NCI-H2196 (cell line): Measurements from ENCODE around the gene CNTNAP2.
"Not testable (repeated sequence)": the region's sequence is repeated elsewhere in the genome, so short reads cannot be mapped to it uniquely, and the experiment has no call there.

Experiments used
- DNase-seq: peaks from one replicate; lab custom pipeline; 2025; ENCODE audit not compliant: unreplicated experiment; lab: John Stamatoyannopoulos, UW

The CNTNAP2 gene

GRCh38 chr7:147593271-147594057 lies 1476.9 kb downstream of the CNTNAP2 start:
- no peak for DNase-seq

DNA sequence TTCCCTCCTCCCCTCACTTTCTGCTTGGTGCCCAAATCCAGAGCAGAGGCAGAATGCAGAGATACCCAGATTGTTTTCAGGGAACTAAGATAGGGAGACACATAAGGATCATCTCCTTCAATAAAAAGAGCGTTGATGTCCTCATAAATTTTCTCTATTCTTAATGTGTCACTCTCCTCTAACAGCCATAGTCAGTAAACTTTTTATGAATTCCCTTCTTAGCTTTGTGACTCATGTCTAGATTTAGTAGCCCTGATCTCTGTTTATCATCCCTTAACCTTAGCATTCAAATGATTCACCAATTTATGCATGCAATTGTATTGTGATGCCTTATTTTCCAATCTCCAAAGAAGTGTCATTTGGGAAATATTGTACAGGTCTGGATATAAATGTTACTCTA lies 1478.4 kb downstream of the CNTNAP2 start:
- DNase-seq = no peak

DNA sequence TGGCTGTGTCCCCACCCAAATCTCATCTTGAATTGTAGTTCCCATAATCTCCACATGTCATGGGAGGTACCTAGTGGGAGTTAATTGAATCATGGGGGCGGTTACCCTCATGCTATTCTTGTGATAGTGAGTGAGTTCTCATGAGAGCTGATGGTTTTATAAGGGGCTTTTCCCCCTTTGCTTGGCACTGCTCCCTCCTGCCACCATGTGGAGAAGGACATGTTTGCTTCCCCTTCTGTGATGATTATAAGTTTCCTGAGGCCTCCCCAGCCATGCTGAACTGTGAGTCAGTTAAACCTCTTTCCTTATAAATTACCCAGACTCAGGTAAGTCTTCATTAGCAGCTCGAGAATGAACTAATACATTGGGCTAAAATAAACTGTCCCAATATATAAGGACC lies 1482.1 kb downstream of the CNTNAP2 start:
- DNase-seq = not testable (repeated sequence)

- DNase-seq = no peak
Observed at GRCh38 chr7:147605323-147605722, 1488.7 kb downstream of the CNTNAP2 start.

GRCh38 chr7:147607157-147607800 lies 1490.7 kb downstream of the CNTNAP2 start:
- no peak for DNase-seq

GRCh38 chr7:147611431-147611830 lies 1494.8 kb downstream of the CNTNAP2 start:
- DNase-seq = no peak

- DNase-seq = no peak
Observed at GRCh38 chr7:147635288-147635687, 1518.7 kb downstream of the CNTNAP2 start.

DNA sequence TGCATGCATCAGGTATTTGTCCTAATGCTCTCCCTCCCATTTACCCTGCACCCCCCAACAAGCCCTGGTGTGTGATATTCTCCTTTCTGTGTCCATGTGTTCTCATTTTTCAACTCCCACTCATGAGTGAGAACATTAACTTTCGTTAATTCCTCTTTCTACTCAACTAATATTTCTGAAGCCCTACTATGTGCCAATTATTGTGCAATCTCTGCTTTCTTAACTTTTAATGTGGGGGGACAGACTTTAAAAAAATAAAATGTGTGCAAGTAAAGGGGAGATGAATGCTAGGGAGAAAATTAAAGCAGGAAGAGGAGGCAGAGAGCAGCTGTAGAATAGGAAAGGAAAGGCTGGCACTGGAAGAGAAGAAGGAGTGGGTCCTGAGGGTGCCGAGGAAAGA lies 1520.0 kb downstream of the CNTNAP2 start:
- no peak for DNase-seq

DNA sequence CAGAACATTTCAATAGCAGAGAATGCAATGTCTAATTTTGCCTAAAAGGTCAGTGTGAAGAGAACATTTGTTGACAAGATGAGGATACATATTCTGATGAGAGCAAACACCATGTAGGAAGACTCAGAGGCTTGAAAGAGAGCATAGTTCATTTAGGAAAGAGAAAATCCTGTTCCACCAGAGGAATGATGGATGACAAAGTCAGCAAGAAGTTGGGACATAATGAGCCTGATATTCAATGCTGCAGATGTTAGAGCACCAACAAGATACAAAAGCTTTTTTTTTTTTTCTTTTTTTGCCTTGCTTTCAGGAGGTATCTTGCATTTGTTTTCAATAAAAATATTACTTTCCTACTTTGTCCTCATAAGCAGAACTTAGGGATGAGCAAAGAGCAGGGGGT lies 1522.0 kb downstream of the CNTNAP2 start:
- DNase-seq = no peak

- DNase-seq = no peak
Observed at GRCh38 chr7:147639037-147639436, 1522.4 kb downstream of the CNTNAP2 start.

GRCh38 chr7:147639751-147640150 lies 1523.2 kb downstream of the CNTNAP2 start:
- no peak for DNase-seq

DNA sequence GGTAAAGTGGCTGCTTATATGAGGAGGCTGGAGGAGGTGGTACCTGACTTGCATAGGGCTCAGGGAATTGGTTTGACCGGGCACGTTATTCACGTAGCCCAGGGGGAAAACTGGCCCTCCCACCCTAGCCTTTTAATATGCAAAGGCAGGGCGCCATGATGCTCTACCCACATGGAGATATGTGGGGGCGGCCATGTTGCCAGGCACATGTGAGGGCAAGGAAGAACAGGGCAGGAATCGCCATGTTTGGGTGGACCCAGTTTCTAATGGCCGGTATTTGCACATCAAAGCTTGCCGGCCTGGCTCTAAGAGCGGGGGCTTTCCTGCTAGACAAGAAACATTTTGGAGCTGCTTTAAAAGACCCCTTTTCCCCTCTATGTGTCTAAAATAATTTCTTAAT lies 1524.2 kb downstream of the CNTNAP2 start:
- DNase-seq = no peak

- DNase-seq = no peak
Observed at GRCh38 chr7:147646568-147646967, 1530.0 kb downstream of the CNTNAP2 start.

- DNase-seq = no peak
Observed at GRCh38 chr7:147650991-147651390, 1534.4 kb downstream of the CNTNAP2 start.

- DNase-seq = no peak
Observed at GRCh38 chr7:147651601-147652000, 1535.0 kb downstream of the CNTNAP2 start.

DNA sequence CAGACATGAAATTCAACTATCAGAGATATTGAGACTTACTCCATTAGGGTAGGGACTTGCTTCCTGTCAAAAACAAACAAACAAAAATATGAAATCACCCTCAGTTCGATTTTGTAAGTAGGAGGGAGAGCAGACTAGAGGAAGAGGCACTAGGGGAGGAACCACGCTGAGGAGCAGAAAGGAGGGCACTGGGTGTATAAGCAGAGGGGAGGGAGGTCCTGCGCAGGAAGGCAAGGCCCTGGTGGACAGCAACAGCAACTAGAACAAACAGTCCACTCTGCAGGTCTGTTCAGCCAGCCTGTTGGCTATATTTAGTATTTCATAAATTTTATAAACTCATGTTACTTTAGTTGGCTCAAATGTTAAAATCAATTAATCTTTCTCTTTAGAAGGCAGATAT lies 1536.9 kb downstream of the CNTNAP2 start:
- no peak for DNase-seq

DNA sequence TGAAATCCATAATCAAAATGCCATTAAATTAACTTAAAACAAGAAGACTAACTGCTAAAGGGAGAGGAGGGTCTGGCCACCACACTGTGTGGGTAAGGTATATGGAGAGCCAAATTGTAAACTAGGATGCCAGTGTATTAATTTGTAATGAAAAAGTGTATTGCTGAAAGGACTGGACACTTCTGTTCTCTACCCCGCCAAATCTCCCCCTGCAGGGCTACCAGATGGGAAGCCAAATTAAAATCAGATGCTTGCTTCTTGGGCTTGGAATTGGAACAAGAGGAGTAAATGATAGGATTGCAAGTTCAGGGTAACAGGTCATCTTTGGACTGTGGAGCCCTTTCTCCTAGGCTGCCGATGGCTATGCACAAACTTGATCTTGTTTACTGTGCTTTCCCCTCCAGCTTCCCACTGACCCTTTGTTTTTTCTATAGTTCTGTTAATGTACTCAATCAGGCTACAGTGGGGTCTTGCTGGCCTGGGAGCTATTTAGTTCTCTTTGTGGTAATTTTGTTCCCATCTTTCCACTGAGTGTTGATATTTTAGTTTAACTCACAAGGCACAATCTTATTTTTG lies 1541.9 kb downstream of the CNTNAP2 start:
- no peak for DNase-seq

DNA sequence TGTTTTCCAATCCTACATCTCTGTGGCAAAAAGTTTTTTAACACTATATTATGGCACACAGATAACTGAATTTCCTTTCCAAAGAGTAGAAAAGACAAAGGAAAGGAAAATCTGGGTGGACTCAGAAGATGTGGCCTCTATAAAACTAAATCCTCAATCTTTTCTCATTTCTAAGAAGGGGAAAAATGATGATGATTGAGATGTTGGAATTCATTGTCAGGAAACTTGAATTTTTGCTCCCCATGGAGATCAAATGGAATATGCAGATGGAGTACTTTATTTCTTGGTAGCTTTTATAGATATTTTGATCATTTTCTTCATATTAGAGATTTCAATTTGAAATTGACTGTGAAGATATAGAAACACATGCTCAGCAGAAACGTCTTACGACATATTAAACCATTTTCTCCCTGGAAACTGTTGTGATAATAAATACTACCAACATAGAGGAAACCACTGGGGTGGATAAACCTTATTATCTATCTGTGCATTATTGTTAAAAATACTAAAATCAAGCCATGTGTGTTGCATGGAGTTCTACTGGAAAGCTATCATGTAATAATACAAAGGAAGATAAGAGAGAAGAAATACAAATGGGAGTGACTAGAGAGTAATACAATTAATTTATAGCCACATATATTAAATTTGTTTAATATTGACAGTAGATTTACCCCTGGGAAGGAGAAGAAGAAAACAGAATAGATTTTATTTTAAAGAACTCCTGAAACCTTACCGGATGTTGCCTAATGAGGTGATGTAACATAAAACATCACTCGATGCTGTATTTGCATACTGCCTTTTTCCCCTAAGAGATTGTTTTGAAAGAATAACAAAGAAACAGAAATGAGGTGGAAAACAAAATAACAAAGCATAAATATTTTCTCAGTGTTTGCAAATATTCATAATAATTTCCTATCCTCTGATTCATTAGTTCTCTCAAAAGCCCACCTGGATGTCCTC lies 1542.7 kb downstream of the CNTNAP2 start:
- DNase-seq = no peak

GRCh38 chr7:147664541-147664940 lies 1547.9 kb downstream of the CNTNAP2 start:
- no peak for DNase-seq

DNA sequence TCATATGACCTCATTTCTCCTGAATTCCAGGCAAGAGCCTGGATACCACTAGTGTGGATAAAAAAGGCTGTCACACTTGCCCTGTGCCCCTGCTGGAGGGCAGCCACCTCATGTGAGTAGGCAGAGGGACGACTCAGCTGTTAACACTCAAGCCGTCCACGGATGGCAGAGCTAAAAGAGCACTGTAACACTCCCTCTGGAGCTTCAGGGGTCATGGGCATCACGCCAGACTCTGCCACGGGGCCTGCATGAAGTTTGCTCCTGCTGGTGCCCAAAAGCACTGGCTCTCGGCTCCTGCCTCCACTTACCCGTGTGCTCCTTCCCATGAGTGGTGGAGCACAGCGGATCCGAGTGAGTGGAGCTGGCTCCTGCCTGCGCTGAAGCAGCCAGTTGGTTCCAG lies 1554.2 kb downstream of the CNTNAP2 start:
- no peak for DNase-seq

DNA sequence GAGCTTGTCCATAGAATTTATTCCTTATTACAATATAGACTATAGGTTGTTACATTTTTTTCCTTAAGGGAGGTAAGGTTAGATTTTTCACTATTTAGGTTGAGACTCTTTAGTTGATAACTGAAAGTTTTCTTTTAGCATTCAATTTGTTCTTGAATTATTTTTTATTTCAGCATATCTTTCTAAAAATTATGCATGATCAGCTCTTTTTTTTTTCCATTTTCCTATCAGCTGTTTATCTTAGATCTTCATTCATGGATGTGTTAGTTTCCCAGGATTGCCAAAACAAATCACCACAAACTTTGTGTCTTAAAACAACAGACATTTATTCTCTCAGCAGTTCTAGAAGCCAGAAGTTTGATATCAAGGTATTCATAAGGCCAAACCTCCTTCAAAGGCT lies 1558.1 kb downstream of the CNTNAP2 start:
- DNase-seq = no peak
